Measurements from ENCODE around the gene SETD4.

- TF ChIP-seq CTCF (IDR thresholded peaks at IDR 0.05) (no peak), POLR2A (IDR thresholded peaks at IDR 0.05) (no peak)
Measured at GRCh38 chr21:36027347-36027746, 33.0 kb downstream of the SETD4 start.

Data from body of pancreas (tissue), 4 donors.